Stimulated activated CD8-positive, alpha-beta memory T cell treated with anti-CD3 and anti-CD28 coated beads, Interleukin-7, amount 100 ng/mL, for 24 hours (primary cell): Measurements from ENCODE around the gene SOD3.

Experiments used
- DNase-seq: peaks from one replicate; pipeline ENCODE4 v3.0.0-alpha.2; 2020; ENCODE audit warnings: low read depth

Gene SOD3

DNA sequence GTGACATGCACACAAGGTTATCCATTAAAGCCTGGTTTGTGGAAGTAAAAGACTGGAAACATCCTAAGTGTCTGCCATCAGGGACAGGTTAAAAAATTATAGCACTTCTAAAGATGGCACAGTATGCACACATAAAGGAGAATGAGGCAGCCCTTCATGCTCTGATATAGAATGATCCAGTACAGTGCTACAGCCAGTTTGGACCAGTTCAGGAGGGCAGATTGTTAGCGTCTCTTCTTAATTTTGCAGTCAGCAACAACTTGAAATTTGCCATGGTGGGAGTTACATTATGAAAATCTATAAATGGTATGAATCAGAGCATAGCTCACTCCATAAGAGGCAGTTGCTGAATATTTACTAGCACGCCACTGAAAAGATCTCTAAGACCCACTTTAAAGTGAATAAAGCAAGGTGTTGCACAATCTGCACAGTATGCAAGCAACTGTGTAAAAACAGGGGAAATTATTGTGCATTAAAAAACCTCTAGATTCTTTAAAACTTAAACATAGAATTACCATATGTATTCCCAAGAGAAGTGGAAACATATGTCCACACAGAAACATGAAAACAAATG, 20.3 kb upstream of the SOD3 start:
- no peak for DNase-seq

DNA sequence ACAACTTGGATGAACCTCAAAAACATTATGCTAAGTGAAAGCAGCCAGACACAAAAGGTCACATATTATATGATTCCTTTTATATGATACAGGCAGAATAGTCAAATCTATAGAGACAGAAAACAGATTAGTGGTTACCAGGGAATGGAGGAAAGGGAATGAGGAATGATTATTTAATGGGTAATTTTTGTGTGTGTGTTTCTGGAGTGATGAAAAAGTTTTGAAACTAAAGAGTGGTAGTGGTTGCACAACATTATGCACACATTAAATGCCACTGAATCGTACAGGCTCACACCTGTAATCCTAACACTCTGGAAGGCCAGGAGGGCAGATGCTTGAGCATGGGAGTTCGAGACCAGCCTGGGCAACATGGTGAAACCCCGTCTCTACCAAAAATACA, 19.6 kb upstream of the SOD3 start:
- no peak for DNase-seq

DNA sequence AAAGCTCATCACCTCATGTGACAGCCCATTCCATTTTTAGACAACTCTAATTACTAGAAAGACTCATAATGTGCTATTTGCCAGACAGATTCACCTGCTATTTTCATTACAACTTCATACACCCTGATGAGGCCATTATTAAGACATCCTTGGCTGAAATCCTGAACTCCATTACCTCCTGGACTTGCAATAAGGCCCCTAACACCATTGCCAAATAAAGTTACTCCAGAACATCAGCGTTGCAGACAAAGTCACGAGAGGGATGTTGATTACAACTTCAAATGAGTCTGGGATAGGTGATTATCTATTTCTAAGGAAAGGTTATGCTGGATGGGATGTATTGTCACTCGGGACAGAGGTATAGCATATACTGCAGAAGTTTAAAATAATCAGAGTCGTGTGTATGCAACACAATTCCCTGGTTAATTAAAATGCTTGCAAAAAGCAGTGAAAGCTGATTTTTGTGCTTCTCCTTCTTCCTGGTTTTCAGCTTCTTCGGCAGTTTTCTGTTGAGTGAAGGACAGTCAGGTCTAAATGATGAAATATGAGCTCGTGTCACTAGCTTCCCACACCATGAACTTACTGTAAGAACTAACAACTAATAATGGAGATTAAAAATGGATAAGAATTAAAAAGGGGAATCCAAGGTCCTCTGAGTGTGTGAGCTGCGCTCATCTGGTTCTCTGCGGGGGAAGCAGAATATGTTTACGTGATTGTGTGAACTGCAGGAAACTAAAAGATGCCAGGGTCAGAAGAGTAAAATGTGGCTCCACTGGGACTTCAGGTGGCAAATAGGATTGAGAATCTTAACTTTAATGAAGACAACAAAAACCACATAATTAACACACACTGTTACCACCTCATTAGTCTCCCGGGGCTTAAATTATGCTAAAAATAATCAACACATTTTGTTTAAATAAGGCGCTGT, 17.6 kb upstream of the SOD3 start:
- DNase-seq, result no peak

DNA sequence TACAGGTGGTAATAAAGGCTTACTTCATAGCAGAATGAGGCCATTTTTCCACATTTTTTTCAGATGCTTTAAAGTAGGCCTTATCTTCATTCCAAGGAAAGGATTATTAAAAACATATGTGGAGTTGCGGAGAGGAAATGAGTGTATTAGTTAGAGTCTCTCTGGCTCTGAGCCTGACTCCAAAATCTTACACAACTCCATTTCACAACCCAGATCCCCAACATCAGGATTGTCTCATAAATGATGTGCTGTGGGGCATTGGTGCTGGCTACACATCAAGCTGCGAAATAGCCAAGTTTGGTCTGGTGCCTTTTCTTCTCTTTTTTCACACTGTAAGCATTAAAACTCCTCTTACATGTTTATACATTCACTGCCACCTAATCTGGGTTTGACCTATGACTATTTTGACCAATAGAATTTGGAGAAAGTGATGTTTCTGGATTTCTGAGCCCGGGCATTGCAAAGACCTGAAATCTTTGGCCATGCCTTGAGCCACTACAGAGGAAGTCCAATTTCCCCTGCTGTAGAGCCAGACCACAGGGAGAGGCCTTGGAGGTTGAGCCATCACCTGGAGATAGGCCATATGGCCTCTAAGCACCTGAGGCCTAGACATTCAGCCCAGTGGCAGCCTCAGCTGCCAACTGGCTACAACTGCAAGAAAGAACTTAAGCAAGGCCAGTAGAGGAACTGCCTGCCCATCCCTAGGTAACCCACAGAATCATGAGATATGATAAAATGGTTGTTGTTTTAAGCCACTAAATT, 16.7 kb upstream of the SOD3 start:
- DNase-seq, result no peak

DNA sequence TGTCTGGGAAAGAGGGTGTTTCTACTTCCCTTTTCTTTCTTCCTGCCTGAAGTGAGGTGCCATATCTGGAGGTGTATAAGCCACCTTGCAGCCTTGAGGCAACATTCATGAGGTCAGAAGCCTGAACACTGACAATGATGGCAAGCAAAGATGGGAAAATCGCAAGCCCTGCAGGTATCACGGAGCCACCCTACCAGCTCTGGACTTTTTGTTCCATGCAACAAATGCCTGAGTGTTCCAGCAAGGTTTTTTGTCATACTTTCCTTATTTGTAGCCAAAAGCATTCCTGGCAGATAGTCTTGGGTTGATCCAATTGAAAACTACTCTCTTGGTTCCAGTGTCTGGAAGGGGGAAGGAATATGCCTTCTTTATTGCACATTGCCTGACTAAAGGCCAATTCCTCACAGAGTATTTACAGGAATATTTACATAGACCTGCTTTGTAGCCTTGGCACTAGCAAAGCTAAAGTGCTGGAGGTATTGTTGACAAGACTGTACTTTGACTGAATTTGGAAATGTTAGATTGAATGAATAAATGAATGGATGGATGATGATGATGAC, 14.4 kb upstream of the SOD3 start:
- no peak for DNase-seq

DNA sequence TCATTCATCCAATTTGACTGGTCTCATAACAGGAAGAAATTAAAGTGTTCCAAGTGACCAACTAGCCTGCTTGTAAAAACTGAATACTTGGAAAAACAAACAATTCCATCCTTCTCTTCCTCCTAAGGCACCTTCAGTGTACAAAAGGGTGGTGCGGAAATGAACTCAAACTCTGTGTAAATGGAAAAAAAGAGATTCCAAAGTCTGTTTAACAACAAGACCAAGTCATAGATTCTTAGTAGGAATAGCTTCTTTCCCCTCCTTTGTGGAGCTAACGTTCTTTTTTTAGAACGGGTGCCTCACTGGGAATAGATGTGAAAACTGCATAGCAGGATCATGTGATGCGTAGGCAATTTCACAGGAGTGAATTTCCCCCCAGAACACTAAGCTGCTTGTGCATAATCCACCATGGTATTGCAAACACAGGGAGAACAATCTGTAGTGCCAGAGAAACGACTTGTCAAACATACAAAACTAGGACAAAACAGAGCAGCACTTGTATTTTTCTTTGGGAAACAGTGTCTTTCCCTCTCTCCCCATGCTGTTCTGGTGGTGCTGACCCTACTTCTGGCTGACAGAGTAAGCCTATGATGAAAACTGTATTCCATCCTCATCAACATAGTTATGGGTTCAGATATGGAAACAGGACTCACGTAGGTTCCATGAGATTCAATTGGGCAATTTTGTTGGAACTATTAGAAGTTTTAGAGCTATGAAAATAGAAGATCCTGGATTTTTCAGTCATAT, 13.2 kb upstream of the SOD3 start:
- DNase-seq, result no peak

DNA sequence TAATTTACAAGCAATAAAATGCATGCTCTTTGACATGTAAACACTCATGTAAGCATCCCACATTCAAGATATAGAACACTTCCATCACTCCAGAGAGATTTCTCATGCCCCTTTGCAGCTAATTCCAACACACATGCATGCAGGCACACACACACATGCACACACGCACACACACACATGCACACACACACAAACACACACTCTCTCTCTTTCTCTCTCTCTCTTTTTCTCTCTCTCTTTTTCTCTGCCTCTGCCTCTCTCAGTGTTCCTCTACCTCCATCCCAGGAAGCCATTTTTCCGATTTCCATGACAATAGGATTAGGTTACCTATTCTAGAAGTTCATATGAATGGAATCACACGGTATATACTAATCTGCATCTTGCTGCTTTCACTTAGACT, 11.9 kb upstream of the SOD3 start:
- no peak for DNase-seq

DNA sequence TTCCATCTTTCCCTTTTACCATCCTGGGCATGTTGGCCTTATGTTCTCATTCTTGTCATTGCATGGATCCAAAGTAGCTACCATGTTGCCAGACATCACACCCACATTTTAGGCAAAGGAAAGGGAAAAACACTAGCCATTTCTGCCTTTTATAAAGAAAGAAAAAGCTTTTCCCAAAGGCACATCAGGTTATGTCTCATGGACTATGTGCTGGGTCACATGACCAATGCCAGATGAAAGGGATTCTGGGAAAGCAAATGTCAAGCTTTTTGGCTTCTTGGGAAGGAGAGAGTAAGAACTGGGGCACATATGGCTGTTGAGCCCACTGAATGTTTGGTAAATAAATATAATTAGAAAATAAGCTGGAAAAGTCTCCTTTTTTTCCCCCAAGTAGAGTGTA, 4.3 kb upstream of the SOD3 start:
- no peak for DNase-seq

DNA sequence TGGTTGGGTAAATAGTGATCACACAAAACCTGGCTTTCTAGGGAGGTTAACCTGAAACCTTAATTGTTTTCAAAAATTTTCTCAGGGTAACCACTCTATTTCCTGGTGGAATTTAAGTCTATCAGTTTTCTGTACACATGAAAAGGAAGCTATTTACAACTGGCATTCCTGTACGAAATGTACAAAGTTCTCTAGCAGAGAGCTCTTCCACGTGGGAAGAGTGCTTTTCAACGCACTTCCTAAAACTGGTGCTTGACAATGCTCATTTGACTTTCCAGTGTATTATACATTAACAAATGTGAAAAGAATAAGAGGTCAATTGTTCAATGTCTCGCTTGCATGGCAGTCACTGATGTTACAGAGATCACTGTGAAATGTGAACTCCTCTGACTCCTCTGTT, 2.8 kb upstream of the SOD3 start:
- DNase-seq, result no peak

DNA sequence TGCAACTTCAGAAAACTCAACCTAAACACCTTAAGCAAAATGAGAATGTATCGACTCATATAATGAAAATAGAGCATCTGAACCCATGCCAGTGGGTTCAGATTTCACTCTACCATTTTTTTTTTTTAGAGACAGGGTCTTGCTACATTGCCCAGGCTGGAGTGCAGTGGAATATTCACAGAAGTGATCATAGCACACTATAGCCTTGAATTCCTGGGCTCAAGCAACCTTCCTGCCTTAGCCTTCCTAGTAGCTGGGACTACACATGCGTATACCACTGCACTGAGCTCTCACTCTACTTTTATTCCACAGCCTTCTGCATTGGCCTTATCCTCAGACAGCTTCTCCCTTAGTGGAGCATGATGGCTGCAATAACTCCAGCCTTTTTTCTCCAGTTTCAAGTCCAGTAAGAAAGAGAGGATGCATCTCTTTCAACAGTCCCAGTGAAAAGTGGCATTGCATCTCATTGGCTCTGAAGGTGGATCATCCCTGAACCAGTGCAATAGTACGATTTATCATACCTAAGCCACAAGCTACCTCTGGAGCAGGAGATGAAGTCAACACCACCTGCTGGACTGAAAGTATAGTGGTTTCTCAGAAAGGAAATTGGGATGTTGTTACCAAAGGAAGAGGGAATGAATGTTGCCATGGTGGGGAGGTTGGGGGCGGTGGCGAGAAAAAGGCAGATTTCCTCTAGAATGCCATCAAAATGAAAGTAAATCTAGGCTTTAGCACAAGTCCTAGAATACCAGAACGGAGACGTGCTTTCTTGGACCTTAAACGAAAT, 2.0 kb upstream of the SOD3 start:
- DNase-seq, result no peak

DNA sequence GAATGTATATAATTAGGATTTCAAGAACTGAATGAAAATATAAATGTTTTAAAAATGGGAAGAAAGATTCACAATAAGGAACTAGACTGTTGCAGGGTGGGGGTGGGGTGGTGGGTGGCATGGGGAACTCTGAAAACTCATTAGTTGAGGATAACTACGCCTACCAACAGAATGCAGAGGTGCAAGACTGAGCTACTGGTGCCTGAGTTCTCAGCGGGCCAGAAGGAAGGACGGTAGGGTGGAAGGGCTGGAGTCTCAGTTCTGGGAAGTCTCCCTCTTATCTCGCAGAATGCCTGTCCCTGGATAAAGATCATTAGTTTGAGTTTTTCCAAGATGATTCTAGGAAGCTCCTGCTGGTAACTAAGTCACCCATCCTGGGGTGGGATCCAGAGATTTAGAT, 1.3 kb upstream of the SOD3 start:
- no peak for DNase-seq

DNA sequence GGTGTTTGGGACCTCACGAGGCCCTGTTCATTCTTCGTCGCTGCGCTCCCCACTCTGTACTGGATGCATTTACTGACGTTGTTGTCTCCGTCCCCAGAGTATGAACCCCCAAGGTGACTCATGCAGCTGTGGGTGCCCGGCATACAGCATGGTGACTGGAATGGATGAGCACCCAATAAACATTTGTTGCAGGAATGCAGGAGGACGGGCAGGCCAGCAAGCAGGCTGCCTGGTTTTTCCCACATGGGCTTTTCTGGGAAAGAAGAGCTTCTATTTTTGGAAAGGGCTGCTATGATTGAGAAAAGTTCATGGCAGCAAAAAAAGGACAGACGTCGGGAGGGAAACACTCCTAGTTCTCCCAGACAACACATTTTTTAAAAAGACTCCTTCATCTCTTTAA, 893 bp upstream of the SOD3 start:
- DNase-seq, result no peak

DNA sequence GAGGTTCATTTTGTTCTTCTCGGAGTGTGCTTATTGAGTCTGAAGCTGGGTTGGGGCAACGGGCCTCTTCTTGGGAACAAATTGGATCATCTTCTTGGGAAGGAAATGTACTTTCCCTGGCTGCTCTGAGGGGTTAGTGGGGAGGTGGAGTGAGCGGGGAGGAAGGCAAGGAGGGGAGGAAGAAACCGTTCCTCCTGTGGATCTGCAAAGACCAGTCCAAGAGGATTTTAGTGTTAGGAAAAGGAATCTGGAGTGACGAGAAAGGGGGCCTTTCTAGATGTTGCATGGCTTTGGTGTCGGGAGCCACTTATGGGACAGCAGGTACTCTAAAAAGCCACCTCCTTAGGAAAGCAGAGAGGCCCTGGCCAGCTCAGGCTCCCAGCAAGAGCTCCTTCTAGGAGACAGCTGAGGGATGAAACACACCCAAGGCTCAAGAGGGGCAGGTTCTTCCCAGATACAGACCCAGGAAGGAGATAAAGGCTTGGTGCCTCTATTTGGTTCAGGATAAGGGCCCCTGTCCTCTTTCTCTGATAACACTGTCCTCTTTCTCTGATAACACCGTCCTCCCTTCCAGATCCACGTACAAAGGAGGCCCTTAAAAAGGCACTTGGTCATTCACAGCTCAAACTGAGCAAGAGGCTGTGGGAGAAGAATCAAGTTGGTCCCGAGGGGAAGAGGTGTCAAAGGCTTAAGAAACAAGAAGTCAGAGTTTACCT, 451 bp downstream of the SOD3 start:
- DNase-seq, result no peak

DNA sequence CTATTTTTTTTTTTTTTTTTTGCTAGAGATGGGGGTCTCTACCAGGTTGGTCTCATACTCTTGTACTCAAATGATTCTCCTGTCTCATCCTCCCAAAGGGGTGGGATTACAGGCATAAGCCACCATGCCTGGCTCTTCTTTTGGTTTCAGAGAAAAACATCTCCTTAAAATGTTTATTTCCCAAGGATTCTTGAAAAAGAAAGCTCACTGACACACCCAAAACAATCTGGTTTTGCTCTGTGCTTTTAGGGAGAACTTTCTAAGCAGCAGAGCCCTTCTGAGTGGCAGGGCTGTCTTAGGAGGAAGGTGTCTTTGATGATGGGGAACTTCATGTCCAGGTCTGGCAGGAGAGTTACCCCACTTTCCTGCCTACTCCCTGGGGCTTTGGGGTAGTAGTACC, 1.2 kb downstream of the SOD3 start:
- no peak for DNase-seq

DNA sequence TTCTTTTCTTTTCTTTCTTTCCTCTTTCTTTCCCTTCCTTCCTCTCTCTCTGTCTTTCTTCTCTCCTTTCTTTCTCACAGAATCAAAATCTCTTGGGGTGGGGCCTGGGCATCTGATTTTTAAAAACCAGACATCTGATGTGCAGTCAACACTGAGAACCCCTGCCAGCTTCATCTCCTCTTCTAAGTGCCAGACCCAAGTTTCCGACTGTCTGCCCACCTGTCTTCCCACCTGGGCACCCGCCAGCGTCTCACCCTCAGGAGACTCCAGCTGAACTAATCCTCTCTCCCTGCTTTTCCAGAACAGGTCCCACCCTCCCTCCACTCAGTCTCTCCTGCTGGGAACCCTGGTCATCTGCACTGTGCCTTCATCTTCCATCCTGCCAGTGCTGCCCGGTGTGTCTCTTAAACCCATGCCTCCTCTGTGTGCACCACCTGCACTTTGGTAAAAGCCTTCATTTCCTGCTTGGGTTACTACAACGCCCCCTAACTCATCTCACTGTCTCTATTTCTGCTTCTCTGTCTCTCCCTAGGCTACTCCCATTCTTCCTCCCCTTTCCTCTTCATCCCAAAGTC, 2.8 kb downstream of the SOD3 start:
- DNase-seq, result no peak

DNA sequence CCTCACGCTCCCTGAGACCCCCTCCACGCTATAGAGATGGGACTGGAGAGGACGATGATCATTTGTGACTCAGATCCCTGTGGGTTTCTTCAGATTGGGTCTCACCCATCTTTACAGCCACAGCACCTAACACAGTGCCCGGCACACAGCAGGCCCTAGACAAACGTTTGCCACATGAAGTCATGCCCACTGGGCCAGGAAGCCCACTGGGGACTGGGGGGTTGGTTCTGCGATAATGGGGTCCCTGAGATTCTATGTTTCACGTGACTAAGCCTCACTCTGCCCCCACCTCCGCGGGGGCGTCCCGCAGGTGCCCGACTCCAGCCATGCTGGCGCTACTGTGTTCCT, 3.8 kb downstream of the SOD3 start:
- no peak for DNase-seq

DNA sequence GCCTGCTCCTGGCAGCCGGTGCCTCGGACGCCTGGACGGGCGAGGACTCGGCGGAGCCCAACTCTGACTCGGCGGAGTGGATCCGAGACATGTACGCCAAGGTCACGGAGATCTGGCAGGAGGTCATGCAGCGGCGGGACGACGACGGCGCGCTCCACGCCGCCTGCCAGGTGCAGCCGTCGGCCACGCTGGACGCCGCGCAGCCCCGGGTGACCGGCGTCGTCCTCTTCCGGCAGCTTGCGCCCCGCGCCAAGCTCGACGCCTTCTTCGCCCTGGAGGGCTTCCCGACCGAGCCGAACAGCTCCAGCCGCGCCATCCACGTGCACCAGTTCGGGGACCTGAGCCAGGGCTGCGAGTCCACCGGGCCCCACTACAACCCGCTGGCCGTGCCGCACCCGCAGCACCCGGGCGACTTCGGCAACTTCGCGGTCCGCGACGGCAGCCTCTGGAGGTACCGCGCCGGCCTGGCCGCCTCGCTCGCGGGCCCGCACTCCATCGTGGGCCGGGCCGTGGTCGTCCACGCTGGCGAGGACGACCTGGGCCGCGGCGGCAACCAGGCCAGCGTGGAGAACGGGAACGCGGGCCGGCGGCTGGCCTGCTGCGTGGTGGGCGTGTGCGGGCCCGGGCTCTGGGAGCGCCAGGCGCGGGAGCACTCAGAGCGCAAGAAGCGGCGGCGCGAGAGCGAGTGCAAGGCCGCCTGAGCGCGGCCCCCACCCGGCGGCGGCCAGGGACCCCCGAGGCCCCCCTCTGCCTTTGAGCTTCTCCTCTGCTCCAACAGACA, 4.4 kb downstream of the SOD3 start:
- no peak for DNase-seq

DNA sequence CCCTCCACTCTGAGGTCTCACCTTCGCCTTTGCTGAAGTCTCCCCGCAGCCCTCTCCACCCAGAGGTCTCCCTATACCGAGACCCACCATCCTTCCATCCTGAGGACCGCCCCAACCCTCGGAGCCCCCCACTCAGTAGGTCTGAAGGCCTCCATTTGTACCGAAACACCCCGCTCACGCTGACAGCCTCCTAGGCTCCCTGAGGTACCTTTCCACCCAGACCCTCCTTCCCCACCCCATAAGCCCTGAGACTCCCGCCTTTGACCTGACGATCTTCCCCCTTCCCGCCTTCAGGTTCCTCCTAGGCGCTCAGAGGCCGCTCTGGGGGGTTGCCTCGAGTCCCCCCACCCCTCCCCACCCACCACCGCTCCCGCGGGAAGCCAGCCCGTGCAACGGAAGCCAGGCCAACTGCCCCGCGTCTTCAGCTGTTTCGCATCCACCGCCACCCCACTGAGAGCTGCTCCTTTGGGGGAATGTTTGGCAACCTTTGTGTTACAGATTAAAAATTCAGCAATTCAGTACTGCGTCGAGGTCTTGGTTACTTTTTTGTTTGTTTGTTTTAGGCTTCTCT, 5.0 kb downstream of the SOD3 start:
- no peak for DNase-seq
